Endodermal cell (in vitro differentiated cells): ENCODE measurements around the gene TOM1L2. TPM values are rescaled to one million over a fixed set of nuclear protein-coding genes. Genes with fewer than 3 reads are reported as not detected.

Source experiments
- DNase-seq: peaks from one replicate; pipeline ENCODE4 v3.0.0-alpha.2; 2017
- H3K27ac ChIP-seq: 2 replicates; pipeline ENCODE4 v1.5.1; 2013; ENCODE audit warnings: mild to moderate bottlenecking, low read depth, low read length, moderate library complexity
- H3K27me3 ChIP-seq: 2 replicates; pipeline ENCODE4 v1.6.1; 2013; ENCODE audit warnings: mild to moderate bottlenecking, low read length, moderate library complexity; ENCODE audit not compliant: insufficient read depth, control insufficient read depth, poor library complexity, severe bottlenecking
- H3K36me3 ChIP-seq: 2 replicates; pipeline ENCODE4 v1.7.0; 2013; ENCODE audit warnings: mild to moderate bottlenecking, low read length, moderate library complexity; ENCODE audit not compliant: control insufficient read depth, insufficient read depth
- H3K4me1 ChIP-seq: one replicate; pipeline ENCODE4 v1.7.0; 2013; ENCODE audit warnings: low read length; ENCODE audit not compliant: control insufficient read depth, insufficient read depth
- H3K4me3 ChIP-seq: 2 replicates; pipeline ENCODE4 v1.5.1; 2013; ENCODE audit warnings: mild to moderate bottlenecking, low read length, moderate library complexity
- H3K9ac ChIP-seq: 2 replicates; pipeline ENCODE4 v1.6.1; 2013; ENCODE audit warnings: mild to moderate bottlenecking, low read length, moderate library complexity; ENCODE audit not compliant: poor library complexity, severe bottlenecking; ENCODE audit errors: extremely low read depth
- H3K9me3 ChIP-seq: 2 replicates; pipeline ENCODE4 v1.6.1; 2013; ENCODE audit warnings: mild to moderate bottlenecking, low read length, moderate library complexity; ENCODE audit not compliant: control insufficient read depth
- H3K27ac Mint-ChIP-seq: 2 replicates; pipeline ENCODE4 v1.8.0; 2020; ENCODE audit warnings: mixed read lengths
- H3K27me3 Mint-ChIP-seq: 2 replicates; pipeline ENCODE4 v1.8.0; 2021; ENCODE audit warnings: mild to moderate bottlenecking, mixed read lengths; ENCODE audit not compliant: insufficient read depth
- H3K36me3 Mint-ChIP-seq: 2 replicates; pipeline ENCODE4 v1.8.0; 2020; ENCODE audit warnings: low read depth, mixed read lengths
- H3K4me1 Mint-ChIP-seq: 2 replicates; pipeline ENCODE4 v1.8.0; 2020; ENCODE audit warnings: mixed read lengths
- H3K4me3 Mint-ChIP-seq: 2 replicates; pipeline ENCODE4 v1.8.0; 2020; ENCODE audit warnings: mild to moderate bottlenecking, moderate library complexity, mixed read lengths
- H3K9me3 Mint-ChIP-seq: 2 replicates; pipeline ENCODE4 v1.8.0; 2020; ENCODE audit warnings: mild to moderate bottlenecking, mixed read lengths
- WGBS, 2 experiments: methylation state at CpG; one replicate each; pipeline versions ENCODE4 v1.1.5 to v1.1.7; 2013; ENCODE audit warnings: missing lambda C conversion rate in 2 of 2, mixed read lengths in 1 of 2; ENCODE audit not compliant: insufficient coverage in 1 of 2, insufficient read length in 1 of 2; 5-methylcytosine and 5-hydroxymethylcytosine counted together
- total RNA-seq, 2 donors: library from RNA; stranded (reverse); fragmentation: NEBNext Ultra II Directional in 1 of 2; extraction: Animal tissue kit (Norgen Biotek cat#: 25700) in 1 of 2; gene quantifications; 2 replicates in 1 of 2; 3 replicates in 1 of 2; pipeline ENCODE4 v1.2.1, GENCODE V29; 2021
- TF ChIP-seq, protein P1 (sequence below): fragments of 200-600 bp; sonication (generic); conservative IDR thresholded peaks from 2 replicates; pipeline ENCODE4 v1.5.0; 2021; ENCODE audit warnings: antibody characterized with exemption, mild to moderate bottlenecking

The TOM1L2 gene
- total RNA-seq, 2 donors from 2014 or later, result 10.2 to 11.5 TPM

DNA sequence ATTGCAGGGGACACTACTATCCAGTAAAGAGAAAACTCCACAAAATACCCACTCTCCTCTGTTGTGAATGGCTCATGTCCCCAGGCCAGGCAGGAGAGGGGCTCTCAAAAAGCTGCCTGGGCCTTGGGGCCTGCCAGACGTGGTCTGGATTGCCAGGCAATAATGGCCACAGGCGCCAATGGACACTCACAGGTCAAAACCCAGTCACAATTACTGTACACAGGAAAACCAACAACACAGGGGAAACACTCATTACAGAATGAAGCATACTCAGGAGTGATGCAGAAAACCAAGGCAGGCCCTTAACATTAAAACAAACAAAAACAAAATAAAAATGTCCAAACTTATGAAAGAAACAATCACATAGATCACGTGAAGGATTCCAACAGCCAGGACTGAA, 100.3 kb downstream of the TOM1L2 start:
- Mint-ChIP-seq H3K27ac (no peak overlapping the region), H3K27me3 (no peaks in the 10 kb centered on the region), H3K4me1 (peaks cover 7% of the 10 kb centered on the region), H3K36me3 (peaks cover 4% of the 10 kb centered on the region), H3K4me3 (no peak overlapping the region), H3K9me3 (no peaks in the 10 kb centered on the region)
- no peak overlapping the region for H3K27ac ChIP-seq
- no peak overlapping the region for H3K4me3 ChIP-seq
- H3K9ac ChIP-seq, result no peak overlapping the region
- no peaks in the 10 kb centered on the region for H3K9me3 ChIP-seq
- DNase-seq, result no peak
- TF ChIP-seq, protein P1, sequence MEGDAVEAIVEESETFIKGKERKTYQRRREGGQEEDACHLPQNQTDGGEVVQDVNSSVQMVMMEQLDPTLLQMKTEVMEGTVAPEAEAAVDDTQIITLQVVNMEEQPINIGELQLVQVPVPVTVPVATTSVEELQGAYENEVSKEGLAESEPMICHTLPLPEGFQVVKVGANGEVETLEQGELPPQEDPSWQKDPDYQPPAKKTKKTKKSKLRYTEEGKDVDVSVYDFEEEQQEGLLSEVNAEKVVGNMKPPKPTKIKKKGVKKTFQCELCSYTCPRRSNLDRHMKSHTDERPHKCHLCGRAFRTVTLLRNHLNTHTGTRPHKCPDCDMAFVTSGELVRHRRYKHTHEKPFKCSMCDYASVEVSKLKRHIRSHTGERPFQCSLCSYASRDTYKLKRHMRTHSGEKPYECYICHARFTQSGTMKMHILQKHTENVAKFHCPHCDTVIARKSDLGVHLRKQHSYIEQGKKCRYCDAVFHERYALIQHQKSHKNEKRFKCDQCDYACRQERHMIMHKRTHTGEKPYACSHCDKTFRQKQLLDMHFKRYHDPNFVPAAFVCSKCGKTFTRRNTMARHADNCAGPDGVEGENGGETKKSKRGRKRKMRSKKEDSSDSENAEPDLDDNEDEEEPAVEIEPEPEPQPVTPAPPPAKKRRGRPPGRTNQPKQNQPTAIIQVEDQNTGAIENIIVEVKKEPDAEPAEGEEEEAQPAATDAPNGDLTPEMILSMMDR, result no peak
- no peaks in the 10 kb centered on the region for H3K27me3 ChIP-seq
- peaks cover 19% of the 10 kb centered on the region for H3K36me3 ChIP-seq
- peaks cover 2% of the 10 kb centered on the region for H3K4me1 ChIP-seq
- WGBS, 2 experiments, result 94% methylated on average over 2 of the region's 3 CpGs; no CpG with 5 or more reads in 1 of the 2 experiments

- Mint-ChIP-seq H3K9me3 (no peaks in the 10 kb centered on the region), H3K27me3 (no peaks in the 10 kb centered on the region), H3K4me1 (peaks cover 8% of the 10 kb centered on the region), H3K27ac (no peak overlapping the region), H3K4me3 (no peak overlapping the region), H3K36me3 (no peaks in the 10 kb centered on the region)
- Histone ChIP-seq H3K4me1 (peaks cover 2% of the 10 kb centered on the region), H3K27ac (no peak overlapping the region), H3K36me3 (peaks cover 6% of the 10 kb centered on the region), H3K27me3 (no peaks in the 10 kb centered on the region), H3K9ac (no peak overlapping the region), H3K4me3 (no peak overlapping the region), H3K9me3 (no peaks in the 10 kb centered on the region)
- TF ChIP-seq, protein P1, result peak; percentile 55
- WGBS, 2 experiments, result 87 to 88% methylated on average over 5 to 6 of the region's 6 CpGs
- DNase-seq, result peak; percentile 72
These were observed 102.0 kb downstream of the TOM1L2 start for GRCh38 chr17:17870247-17870646.

DNA sequence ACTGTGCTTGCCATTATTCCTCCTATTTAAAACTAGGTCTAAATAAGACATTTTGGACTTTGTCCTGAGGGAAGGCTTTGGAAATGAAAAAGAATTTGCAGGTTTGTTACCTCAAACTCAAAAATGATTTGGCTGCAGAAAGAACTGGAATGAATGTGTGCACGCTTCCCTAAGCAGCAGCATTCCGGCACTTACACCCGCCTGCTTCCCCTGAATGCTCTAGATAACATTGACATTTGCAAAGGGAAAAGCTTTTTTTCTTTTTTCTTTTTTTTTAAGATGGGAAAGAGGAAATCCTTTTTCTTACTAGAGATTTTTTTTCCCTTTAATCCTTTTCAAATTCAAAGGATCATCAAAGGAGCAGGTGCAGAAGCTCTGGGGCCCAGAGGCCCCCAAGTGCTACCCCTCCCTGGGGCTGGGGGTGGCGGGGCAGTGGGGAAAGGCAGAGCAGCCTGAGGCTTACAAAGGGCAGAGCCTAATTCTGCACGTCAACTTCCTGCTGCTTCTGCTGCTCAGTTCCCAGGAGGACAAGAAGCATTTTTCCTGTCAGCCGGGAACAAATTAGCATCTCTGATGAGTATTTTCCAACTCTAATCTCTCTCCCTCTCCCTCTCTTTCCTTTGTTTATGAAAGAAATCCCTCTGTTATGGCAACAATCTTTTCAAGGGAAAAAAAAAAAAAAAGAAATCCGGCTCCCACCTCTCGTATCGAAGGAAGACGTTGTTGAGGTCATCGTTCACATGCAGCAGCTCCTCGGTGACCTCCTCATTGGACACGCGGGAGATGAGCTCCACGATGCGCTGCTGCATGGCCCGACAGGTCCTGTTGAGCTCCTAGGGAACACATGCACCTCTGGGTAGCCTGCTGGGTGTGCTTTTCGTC, 103.3 kb downstream of the TOM1L2 start:
- peak overlapping the region; percentile 92 for H3K27ac ChIP-seq
- H3K4me1 Mint-ChIP-seq, result peaks cover 8% of the 10 kb centered on the region
- DNase-seq, result peak; percentile 75
- H3K9me3 ChIP-seq, result no peaks in the 10 kb centered on the region
- TF ChIP-seq, protein P1, result no peak
- peaks cover 4% of the 10 kb centered on the region for H3K36me3 ChIP-seq
- no peaks in the 10 kb centered on the region for H3K9me3 Mint-ChIP-seq
- H3K27me3 ChIP-seq, result no peaks in the 10 kb centered on the region
- H3K4me3 Mint-ChIP-seq, result no peak overlapping the region
- no peaks in the 10 kb centered on the region for H3K27me3 Mint-ChIP-seq
- H3K9ac ChIP-seq, result no peak overlapping the region
- H3K27ac Mint-ChIP-seq, result no peak overlapping the region
- peaks cover 2% of the 10 kb centered on the region for H3K4me1 ChIP-seq
- no peak overlapping the region for H3K4me3 ChIP-seq
- H3K36me3 Mint-ChIP-seq, result no peaks in the 10 kb centered on the region
- WGBS, 2 experiments, result 30 to 48% methylated on average over 16 to 18 of the region's 18 CpGs
